ENCODE measurements around the gene GRPEL1. TPM values are rescaled to one million over a fixed set of nuclear protein-coding genes. Genes with fewer than 3 reads are reported as not detected.

The GRPEL1 gene
- total and polyA plus RNA-seq, 10 of the 15 experiments (the other 5 are each of a cell fraction or from before 2014, with no cell fraction given) = 30.8 to 119 (median 67.6) TPM

- Histone ChIP-seq H4K20me1 (ENCODE audit: control insufficient read depth, insufficient read depth) (peaks cover 3% of the 10 kb centered on the region; the same call in 1 of the 2 replicates), H3K4me2 (ENCODE audit: control insufficient read depth, insufficient read depth) (peak overlapping the region; percentile 92), H3K27ac (ENCODE audit: control insufficient read depth, insufficient read depth) (peak overlapping the region; percentile 50; the same call in 1 of the 2 replicates), H3K9me3 (replicated peaks; ENCODE audit: control insufficient read depth, insufficient read depth, low read length) (no peaks in the 10 kb centered on the region), H2AFZ (ENCODE audit: control insufficient read depth, low read depth, low read length) (peak overlapping the region; percentile 88), H3K36me3 (ENCODE audit: control insufficient read depth in 2 of 2, insufficient read depth in 2 of 2, low read length in 1 of 2) (peaks cover 2 to 7% of the 10 kb centered on the region in 2 experiments; a peak in 3 of 4 replicates), H3K9ac (ENCODE audit: control insufficient read depth, insufficient read depth, low read length) (peak overlapping the region; percentile 79), H3K4me3 (peak overlapping the region; percentile 74), H3K27me3 (replicated peaks in 1 of 2; ENCODE audit: control insufficient read depth in 2 of 2, insufficient read depth in 2 of 2, low read length in 1 of 2) (no peaks in the 10 kb centered on the region; a peak in 1 of 4 replicates), H3K4me1 (ENCODE audit: control insufficient read depth, insufficient read depth, low read length) (peaks cover 14% of the 10 kb centered on the region), H3K79me2 (ENCODE audit: control insufficient read depth, insufficient read depth, low read length) (peaks cover 38% of the 10 kb centered on the region)
- TSS peak; percentile 94 for BruUV-seq (replicated peaks)
- intact Hi-C loops (cut with micrococcal nuclease; ENCODE audit: unreplicated experiment) (loop anchor here (5.0 kb wide), 1 partner anchor 286 kb away; the partner anchor contains the start of gene KIAA0232), in situ Hi-C loops (cut with MboI) (no loop called here)
- POLR2A ChIA-PET = interaction anchor here (0.5 to 6.5 kb wide), 13 partner anchors 19 to 351 kb away, joined by 3 to 88 read pairs (median 4); partner anchors contain the start of genes TADA2B and TBC1D14
- CTCF ChIA-PET = interaction anchor here (0.6 to 11.2 kb wide), 17 partner anchors 11 to 802 kb away, joined by 3 to 210 read pairs (median 9); partner anchors contain the start of genes BLOC1S4, TADA2B and TBC1D14
- 2% methylated on average over 35 of the region's 50 CpGs for WGBS (ENCODE audit: insufficient coverage, insufficient replicate concordance, low lambda C conversion rate, missing lambda C conversion rate)
- no peak for DNase-seq (ENCODE audit: low read depth, low spot score)
- SMC1A ChIA-PET (ENCODE audit: uncharacterized antibody, unreplicated experiment) = interaction anchor here (0.9 to 7.2 kb wide), 13 partner anchors 10 to 348 kb away, joined by 3 to 79 read pairs (median 5); partner anchors contain the start of genes TADA2B and TBC1D14
- RAD21 ChIA-PET (ENCODE audit: unreplicated experiment) = interaction anchor here (0.7 to 6.0 kb wide), 15 partner anchors 10 to 394 kb away, joined by 3 to 87 read pairs (median 5); partner anchors contain the start of genes TADA2B and TBC1D14
- peak; percentile 88 for ATAC-seq
- no peak for FAIRE-seq
- no peak for TF ChIP-seq FOXM1 (IDR thresholded peaks at IDR 0.05; ENCODE audit: low read depth, low read length)
- no peak for TF ChIP-seq TCF12 (IDR thresholded peaks at IDR 0.05; ENCODE audit: low read depth, low read length)
- TF ChIP-seq POLR2AphosphoS5 (IDR thresholded peaks at IDR 0.05; ENCODE audit: low read length) = peak; percentile 77; the same call in 1 of the 2 replicates
- TF ChIP-seq EP300 (IDR thresholded peaks at IDR 0.05; ENCODE audit: borderline replicate concordance in 1 of 2, control insufficient read depth in 1 of 2, low read depth in 2 of 2, low read length in 2 of 2) = no peak
- TF ChIP-seq ESRRA (IDR thresholded peaks at IDR 0.05; ENCODE audit: low read length) = no peak
- no peak for TF ChIP-seq SMAD5 (IDR thresholded peaks at IDR 0.05; ENCODE audit: low read depth)
- TF ChIP-seq STAT3 (IDR thresholded peaks at IDR 0.05; ENCODE audit: low read depth, low read length) = no peak
- TF ChIP-seq NFYB (IDR thresholded peaks at IDR 0.05; ENCODE audit: insufficient read depth, low read depth, low read length) = 0 out of 2 replicates have a peak, but pooled peaks have one; percentile 5
- TF ChIP-seq, protein P1, sequence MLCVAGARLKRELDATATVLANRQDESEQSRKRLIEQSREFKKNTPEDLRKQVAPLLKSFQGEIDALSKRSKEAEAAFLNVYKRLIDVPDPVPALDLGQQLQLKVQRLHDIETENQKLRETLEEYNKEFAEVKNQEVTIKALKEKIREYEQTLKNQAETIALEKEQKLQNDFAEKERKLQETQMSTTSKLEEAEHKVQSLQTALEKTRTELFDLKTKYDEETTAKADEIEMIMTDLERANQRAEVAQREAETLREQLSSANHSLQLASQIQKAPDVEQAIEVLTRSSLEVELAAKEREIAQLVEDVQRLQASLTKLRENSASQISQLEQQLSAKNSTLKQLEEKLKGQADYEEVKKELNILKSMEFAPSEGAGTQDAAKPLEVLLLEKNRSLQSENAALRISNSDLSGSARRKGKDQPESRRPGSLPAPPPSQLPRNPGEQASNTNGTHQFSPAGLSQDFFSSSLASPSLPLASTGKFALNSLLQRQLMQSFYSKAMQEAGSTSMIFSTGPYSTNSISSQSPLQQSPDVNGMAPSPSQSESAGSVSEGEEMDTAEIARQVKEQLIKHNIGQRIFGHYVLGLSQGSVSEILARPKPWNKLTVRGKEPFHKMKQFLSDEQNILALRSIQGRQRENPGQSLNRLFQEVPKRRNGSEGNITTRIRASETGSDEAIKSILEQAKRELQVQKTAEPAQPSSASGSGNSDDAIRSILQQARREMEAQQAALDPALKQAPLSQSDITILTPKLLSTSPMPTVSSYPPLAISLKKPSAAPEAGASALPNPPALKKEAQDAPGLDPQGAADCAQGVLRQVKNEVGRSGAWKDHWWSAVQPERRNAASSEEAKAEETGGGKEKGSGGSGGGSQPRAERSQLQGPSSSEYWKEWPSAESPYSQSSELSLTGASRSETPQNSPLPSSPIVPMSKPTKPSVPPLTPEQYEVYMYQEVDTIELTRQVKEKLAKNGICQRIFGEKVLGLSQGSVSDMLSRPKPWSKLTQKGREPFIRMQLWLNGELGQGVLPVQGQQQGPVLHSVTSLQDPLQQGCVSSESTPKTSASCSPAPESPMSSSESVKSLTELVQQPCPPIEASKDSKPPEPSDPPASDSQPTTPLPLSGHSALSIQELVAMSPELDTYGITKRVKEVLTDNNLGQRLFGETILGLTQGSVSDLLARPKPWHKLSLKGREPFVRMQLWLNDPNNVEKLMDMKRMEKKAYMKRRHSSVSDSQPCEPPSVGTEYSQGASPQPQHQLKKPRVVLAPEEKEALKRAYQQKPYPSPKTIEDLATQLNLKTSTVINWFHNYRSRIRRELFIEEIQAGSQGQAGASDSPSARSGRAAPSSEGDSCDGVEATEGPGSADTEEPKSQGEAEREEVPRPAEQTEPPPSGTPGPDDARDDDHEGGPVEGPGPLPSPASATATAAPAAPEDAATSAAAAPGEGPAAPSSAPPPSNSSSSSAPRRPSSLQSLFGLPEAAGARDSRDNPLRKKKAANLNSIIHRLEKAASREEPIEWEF (IDR thresholded peaks at IDR 0.05; ENCODE audit: insufficient replicate concordance, low read depth, low read length) = no peak
- peak; percentile 79 for TF ChIP-seq POLR2A (IDR thresholded peaks at IDR 0.05; ENCODE audit: low read depth, low read length)
- TF ChIP-seq RUNX3 (IDR thresholded peaks at IDR 0.05; ENCODE audit: low read length) = peak; percentile 7; the same call in 1 of the 2 replicates
- TF ChIP-seq, protein P2, sequence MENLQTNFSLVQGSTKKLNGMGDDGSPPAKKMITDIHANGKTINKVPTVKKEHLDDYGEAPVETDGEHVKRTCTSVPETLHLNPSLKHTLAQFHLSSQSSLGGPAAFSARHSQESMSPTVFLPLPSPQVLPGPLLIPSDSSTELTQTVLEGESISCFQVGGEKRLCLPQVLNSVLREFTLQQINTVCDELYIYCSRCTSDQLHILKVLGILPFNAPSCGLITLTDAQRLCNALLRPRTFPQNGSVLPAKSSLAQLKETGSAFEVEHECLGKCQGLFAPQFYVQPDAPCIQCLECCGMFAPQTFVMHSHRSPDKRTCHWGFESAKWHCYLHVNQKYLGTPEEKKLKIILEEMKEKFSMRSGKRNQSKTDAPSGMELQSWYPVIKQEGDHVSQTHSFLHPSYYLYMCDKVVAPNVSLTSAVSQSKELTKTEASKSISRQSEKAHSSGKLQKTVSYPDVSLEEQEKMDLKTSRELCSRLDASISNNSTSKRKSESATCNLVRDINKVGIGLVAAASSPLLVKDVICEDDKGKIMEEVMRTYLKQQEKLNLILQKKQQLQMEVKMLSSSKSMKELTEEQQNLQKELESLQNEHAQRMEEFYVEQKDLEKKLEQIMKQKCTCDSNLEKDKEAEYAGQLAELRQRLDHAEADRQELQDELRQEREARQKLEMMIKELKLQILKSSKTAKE (IDR thresholded peaks at IDR 0.05; ENCODE audit: low read depth, poor library complexity, severe bottlenecking) = no peak
- TF ChIP-seq RB1 (IDR thresholded peaks at IDR 0.05; ENCODE audit: borderline replicate concordance) = no peak
- no peak for TF ChIP-seq PAX5 (IDR thresholded peaks at IDR 0.05; ENCODE audit: borderline replicate concordance, low read depth, low read length)
- TF ChIP-seq PML (IDR thresholded peaks at IDR 0.05; ENCODE audit: low read length) = 0 out of 2 replicates have a peak, but pooled peaks have one; percentile 55
- TF ChIP-seq ATF7 (IDR thresholded peaks at IDR 0.05; ENCODE audit: low read depth) = no peak
- TF ChIP-seq BCL11A (IDR thresholded peaks at IDR 0.05; ENCODE audit: low read depth, low read length) = no peak
Measured at GRCh38 chr4:7068279-7068842, 497 bp upstream of the GRPEL1 start.
